ENCODE results near the gene MRPL10. TPM values are rescaled to one million over a fixed set of nuclear protein-coding genes. Genes with fewer than 3 reads are reported as not detected.
A peak's percentile ranks its signal among the peaks of the same experiment; 100 is the strongest.

Gene MRPL10
- total RNA-seq, 6 experiments from 2014 or later = 14.4 to 26.1 (median 16.3) TPM

GRCh38 chr17:47851764-47852112, 20.4 kb upstream of the MRPL10 start:
- no peak for ATAC-seq
- WGBS (ENCODE audit: insufficient coverage, low coverage, low lambda C conversion rate, missing lambda C conversion rate) = 25% methylated on average over 11 of the region's 11 CpGs
- H3K4me3 ChIP-seq = no peak overlapping the region
- peak in 1 of 3 donors; percentile 32 for DNase-seq
- no peaks in the 10 kb centered on the region for H3K9me3 ChIP-seq
- intact Hi-C loops (cut with DNase I) = no loop called here
- H3K4me1 ChIP-seq = peaks cover 0 to 8% (median 0%) of the 10 kb centered on the region in 4 donors
- H3K27ac ChIP-seq = no peak overlapping the region
- no peaks in the 10 kb centered on the region for H3K36me3 ChIP-seq
- peaks cover 5 to 19% of the 10 kb centered on the region in 2 donors for H3K27me3 ChIP-seq
- TF ChIP-seq POLR2A (IDR thresholded peaks at IDR 0.05) = no peak
- no peak for TF ChIP-seq CTCF (IDR thresholded peaks at IDR 0.05)

- Histone ChIP-seq H3K27me3 (peaks cover 5 to 23% of the 10 kb centered on the region in 2 donors), H3K4me1 (peaks cover 0 to 8% (median 0%) of the 10 kb centered on the region in 4 donors), H3K9me3 (no peaks in the 10 kb centered on the region), H3K36me3 (no peaks in the 10 kb centered on the region), H3K27ac (no peak within 1 kb of the TSS), H3K4me3 (peak within 1 kb of the TSS in 1 of 3 donors; percentile 31)
- intact Hi-C loops (cut with DNase I) = no loop called here
- ATAC-seq = peak; percentile 91 to 97 (median 94)
- 3% methylated on average over 20 of the region's 71 CpGs for WGBS (ENCODE audit: insufficient coverage, low coverage, low lambda C conversion rate, missing lambda C conversion rate)
- peak; percentile 72 to 84 (median 76) for DNase-seq
- TF ChIP-seq POLR2A (IDR thresholded peaks at IDR 0.05) (no peak), CTCF (IDR thresholded peaks at IDR 0.05) (peak in 3 of 4 donors; percentile 14 to 37 (median 35))
Measured at GRCh38 chr17:47850692-47851573, 19.6 kb upstream of the MRPL10 start, which contains the start of gene SP6. Gene SP6 (minus strand): TSS chr17:47851163. CDS start chr17:47848429, 2,734 bp downstream.

GRCh38 chr17:47850373-47850691, 19.0 kb upstream of the MRPL10 start:
- no peaks in the 10 kb centered on the region for H3K9me3 ChIP-seq
- intact Hi-C loops (cut with DNase I) = no loop called here
- peaks cover 5 to 23% of the 10 kb centered on the region in 2 donors for H3K27me3 ChIP-seq
- H3K36me3 ChIP-seq = no peaks in the 10 kb centered on the region
- DNase-seq (no peak), ATAC-seq (peak in 2 of 4 donors; percentile 4)
- WGBS (ENCODE audit: insufficient coverage, low coverage, low lambda C conversion rate, missing lambda C conversion rate) = no CpG with 5 or more reads among the region's 9 CpGs
- TF ChIP-seq CTCF (IDR thresholded peaks at IDR 0.05) (no peak), POLR2A (IDR thresholded peaks at IDR 0.05) (no peak)
- H3K4me1 ChIP-seq = peaks cover 0 to 8% (median 0%) of the 10 kb centered on the region in 4 donors
- no peak overlapping the region for H3K27ac ChIP-seq
- H3K4me3 ChIP-seq = peak overlapping the region in 1 of 3 donors; percentile 31

- Histone ChIP-seq H3K36me3 (no peaks in the 10 kb centered on the region), H3K9me3 (no peaks in the 10 kb centered on the region), H3K4me1 (peaks cover 0 to 8% (median 0%) of the 10 kb centered on the region in 4 donors), H3K4me3 (no peak overlapping the region), H3K27me3 (peaks cover 0 to 23% of the 10 kb centered on the region in 2 donors), H3K27ac (no peak overlapping the region)
- 66% methylated on average over 6 of the region's 23 CpGs for WGBS (ENCODE audit: insufficient coverage, low coverage, low lambda C conversion rate, missing lambda C conversion rate)
- DNase-seq (no peak), ATAC-seq (no peak)
- TF ChIP-seq POLR2A (IDR thresholded peaks at IDR 0.05) (no peak), CTCF (IDR thresholded peaks at IDR 0.05) (no peak)
- intact Hi-C loops (cut with DNase I) = loop anchor here (5.0 to 10.0 kb wide), 2 partner anchors 44 to 167 kb away; no protein-coding TSS in a partner anchor
Measured at GRCh38 chr17:47848198-47848513, 16.8 kb upstream of the MRPL10 start.

All from right lobe of liver (tissue), 6 donors.